Coronary artery (tissue), 2 donors: ENCODE measurements around the gene ABCC5.

Experiments
- DNase-seq: peaks from one replicate; pipeline ENCODE4 v3.0.0-alpha.2; 2017; ENCODE audit warnings: low spot score
- H3K27ac ChIP-seq, 2 donors: fragments of 200-600 bp; sonication (generic); one replicate each; pipeline ENCODE4 v1.5.1; 2016 to 2019
- H3K4me3 ChIP-seq: fragments of 200-600 bp; sonication (generic); 2 replicates; pipeline ENCODE4 v1.5.1; 2016; ENCODE audit warnings: mild to moderate bottlenecking, moderate library complexity
- TF ChIP-seq, protein P1 (sequence below): fragments of 200-600 bp; sonication (generic); IDR thresholded peaks from one replicate; pipeline ENCODE4 v1.5.1; 2019; ENCODE audit warnings: antibody characterized with exemption

Gene ABCC5

DNA sequence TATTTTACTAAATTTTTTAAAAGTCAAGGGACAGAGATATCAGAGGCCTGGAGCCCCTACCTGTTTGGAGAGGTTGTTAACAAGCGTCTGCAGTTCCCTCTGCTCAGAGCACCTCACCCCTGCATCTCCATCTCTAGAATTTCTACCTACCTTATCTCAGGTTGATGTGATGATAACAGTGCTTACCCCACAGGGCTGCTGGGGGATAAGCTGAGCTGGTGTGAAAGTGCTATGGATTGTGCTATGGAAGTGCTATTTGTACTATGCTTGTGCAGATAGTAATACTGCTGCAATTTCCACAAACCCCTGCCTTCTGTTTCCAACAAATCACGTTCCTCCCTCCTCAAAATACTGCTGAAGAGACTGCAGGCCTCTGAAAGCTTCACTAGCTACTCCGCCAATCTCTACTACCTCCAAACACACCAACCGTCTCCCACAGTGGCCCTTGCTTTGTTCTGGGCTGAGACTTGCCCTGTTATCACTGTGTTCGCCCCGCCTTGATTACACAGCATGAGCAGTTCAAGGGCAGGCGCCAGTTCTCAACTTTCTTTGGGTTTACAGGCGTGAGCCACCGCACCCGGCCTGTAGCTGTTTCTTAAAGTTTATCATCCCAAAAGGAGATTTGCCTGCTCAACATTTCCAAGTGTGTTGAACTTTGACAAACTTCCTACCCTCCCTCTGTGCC lies 104.6 kb downstream of the ABCC5 start:
- Histone ChIP-seq H3K27ac (no peak overlapping the region), H3K4me3 (no peak overlapping the region)
- TF ChIP-seq, protein P1, sequence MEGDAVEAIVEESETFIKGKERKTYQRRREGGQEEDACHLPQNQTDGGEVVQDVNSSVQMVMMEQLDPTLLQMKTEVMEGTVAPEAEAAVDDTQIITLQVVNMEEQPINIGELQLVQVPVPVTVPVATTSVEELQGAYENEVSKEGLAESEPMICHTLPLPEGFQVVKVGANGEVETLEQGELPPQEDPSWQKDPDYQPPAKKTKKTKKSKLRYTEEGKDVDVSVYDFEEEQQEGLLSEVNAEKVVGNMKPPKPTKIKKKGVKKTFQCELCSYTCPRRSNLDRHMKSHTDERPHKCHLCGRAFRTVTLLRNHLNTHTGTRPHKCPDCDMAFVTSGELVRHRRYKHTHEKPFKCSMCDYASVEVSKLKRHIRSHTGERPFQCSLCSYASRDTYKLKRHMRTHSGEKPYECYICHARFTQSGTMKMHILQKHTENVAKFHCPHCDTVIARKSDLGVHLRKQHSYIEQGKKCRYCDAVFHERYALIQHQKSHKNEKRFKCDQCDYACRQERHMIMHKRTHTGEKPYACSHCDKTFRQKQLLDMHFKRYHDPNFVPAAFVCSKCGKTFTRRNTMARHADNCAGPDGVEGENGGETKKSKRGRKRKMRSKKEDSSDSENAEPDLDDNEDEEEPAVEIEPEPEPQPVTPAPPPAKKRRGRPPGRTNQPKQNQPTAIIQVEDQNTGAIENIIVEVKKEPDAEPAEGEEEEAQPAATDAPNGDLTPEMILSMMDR: no peak
- DNase-seq: no peak

DNA sequence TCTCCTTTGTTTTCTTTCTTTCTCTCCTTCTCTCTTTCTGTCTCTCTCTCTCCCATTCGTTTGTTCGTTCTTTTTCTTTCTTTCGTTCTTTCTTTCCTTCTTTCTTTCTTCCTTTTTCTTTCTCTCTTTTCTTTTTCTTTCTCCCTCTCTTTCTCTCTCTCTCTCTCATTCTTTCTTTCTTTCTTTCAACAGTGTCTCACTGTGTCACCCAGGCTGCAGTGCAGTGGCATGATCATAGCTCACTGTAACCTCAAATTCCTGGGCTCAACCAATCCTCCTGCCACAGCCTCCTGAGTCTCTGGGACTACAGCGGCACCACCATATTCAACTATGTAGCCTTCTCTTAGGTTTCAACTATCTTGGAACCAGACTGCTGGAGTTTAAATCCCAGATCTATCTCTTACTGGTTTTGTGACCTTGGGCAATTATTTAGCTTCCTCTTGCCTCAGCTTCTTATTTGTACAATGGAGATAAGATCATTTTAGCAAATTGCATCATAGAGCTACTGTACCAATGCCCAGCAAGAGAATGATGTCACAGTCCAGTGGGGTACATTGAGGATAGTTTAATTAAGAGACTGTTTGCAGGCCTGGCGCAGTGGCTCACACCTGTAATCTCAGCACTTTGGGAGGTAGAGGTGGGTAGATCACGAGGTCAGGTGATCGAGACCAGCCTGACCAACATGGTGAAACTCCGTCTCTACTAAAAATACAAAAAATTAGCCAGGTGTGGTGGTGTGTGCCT lies 105.7 kb downstream of the ABCC5 start:
- Histone ChIP-seq H3K4me3 (no peak overlapping the region), H3K27ac (no peak overlapping the region)
- TF ChIP-seq, protein P1: no peak
- DNase-seq: no peak

DNA sequence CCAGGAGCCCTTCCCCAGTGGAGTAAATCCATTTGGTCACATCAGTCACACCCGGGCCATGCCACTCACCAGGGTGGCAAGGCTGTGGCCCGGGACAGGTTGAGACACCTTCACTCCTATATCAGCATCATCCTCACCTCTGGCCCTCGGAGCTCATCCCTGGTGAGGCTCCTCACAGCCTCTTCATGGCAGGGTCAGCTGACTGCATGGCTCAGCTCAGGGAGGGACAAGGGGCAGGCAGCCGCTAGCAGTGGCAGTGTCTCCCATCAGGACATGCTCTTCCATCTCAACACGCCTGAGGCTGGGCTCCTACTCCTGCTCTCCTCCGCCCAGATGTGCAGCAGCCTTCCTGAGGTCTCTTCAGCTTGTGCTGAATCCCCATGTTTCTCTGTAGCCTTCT lies 106.6 kb downstream of the ABCC5 start:
- H3K4me3 ChIP-seq: no peak overlapping the region
- TF ChIP-seq, protein P1: no peak
- no peak for DNase-seq
- no peak overlapping the region for H3K27ac ChIP-seq

DNA sequence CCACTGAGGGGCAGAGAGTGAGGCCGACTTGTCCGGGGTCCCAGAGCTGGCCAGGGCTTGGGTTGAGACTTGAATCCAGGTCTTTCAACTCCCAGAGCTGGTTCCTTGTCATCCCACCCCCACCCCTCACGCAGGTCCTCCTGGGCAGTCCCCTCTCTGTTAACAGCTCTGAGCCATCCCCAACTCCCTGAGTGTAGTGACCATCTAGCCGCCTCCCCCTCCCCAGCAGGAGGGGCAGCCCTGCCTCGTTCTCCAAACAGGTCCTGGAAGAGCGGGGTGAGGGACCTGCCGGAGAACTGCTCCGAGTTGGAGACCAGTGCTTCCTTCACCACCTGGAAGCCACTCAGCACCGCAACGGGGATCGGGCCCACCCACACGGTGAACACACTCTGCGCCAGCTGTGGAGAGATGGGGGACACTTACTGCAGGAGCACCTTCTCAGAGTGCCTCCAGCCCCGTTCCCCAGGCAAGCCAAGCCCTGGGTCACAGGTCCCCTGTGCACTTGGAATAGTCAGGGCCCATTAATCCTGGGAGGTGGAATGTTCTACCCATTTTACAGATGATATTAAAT lies 108.6 kb downstream of the ABCC5 start:
- Histone ChIP-seq H3K4me3 (no peak overlapping the region), H3K27ac (no peak overlapping the region)
- TF ChIP-seq, protein P1: no peak
- DNase-seq: no peak

DNA sequence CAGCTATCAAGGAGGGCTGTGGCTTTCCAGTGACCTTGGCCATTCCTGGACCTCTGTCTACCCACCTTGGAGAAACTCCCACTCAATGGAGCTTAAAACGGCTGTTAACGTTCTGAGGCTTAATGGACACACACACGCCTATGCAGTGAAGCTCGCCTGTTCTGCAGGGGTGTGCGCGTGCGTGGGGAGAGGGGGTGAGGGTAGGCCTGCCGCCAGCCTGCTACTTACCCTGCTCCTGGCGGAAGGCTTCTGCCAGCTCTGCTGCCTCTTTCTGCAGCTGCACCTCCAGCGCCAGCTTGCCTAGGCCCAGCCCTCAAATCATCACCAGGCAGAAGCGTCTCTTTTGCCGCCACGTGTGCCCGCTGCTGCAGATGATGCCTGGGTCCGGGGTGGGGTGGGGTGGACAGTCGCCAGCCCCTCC lies 109.8 kb downstream of the ABCC5 start:
- TF ChIP-seq, protein P1: no peak
- DNase-seq: no peak
- Histone ChIP-seq H3K4me3 (no peak overlapping the region), H3K27ac (no peak overlapping the region)

DNA sequence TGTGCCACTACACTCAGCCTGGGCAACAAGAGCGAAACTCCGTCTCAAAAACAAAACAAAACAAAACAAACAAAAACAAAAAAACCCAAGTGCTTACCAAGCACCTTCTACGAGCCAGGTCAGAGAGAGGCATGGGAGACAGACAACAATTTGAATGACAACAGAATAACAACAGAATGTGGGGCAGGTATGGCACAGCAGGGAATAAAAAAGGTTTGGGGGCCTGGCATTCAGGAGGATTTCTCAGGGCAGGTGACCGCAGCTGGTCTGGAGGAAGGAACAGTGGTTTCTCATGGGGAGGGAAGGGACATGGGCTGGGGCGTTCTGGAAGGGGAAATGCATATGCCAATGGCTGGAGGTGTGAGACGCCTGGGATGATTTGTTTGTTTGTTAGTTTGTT lies 110.5 kb downstream of the ABCC5 start:
- DNase-seq: no peak
- Histone ChIP-seq H3K4me3 (no peak overlapping the region), H3K27ac (no peak overlapping the region)
- TF ChIP-seq, protein P1: no peak
